ENCODE data around the gene TSHZ1.

DNA sequence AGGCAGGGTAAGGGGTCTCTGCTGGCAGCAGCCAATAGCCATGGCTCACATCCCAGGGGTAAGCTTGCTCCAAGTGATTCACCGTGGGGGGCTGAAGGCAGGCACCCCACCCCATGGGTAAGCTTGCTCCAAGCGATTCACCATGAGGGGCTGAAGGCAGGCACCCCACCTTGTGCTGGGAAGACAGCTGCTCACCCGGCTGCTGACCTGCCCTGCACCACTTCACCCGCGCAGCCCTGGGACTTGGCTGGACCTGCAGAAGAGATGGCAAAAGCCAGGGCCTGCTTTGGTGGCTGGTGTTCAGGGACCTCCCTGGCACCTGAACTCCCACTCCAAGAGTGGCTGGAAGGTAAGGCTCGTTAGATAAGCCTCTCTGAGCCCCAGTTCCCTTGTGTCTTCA lies 20.9 kb upstream of the TSHZ1 start:
- TF ChIP-seq, protein P1, sequence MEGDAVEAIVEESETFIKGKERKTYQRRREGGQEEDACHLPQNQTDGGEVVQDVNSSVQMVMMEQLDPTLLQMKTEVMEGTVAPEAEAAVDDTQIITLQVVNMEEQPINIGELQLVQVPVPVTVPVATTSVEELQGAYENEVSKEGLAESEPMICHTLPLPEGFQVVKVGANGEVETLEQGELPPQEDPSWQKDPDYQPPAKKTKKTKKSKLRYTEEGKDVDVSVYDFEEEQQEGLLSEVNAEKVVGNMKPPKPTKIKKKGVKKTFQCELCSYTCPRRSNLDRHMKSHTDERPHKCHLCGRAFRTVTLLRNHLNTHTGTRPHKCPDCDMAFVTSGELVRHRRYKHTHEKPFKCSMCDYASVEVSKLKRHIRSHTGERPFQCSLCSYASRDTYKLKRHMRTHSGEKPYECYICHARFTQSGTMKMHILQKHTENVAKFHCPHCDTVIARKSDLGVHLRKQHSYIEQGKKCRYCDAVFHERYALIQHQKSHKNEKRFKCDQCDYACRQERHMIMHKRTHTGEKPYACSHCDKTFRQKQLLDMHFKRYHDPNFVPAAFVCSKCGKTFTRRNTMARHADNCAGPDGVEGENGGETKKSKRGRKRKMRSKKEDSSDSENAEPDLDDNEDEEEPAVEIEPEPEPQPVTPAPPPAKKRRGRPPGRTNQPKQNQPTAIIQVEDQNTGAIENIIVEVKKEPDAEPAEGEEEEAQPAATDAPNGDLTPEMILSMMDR (conservative IDR thresholded peaks at IDR 0.05; ENCODE audit: low read length) = no peak
- no peak for TF ChIP-seq EZH2phosphoT487 (IDR thresholded peaks at IDR 0.05; ENCODE audit: borderline replicate concordance)
